Suppressor macrophage treated with lipopolysaccharide for 1 hour (primary cell): ENCODE measurements around the gene CDC14C.
"Not testable (repeated sequence)": the region's sequence is repeated elsewhere in the genome, so short reads cannot be mapped to it uniquely, and the experiment has no call there.

ENCODE experiments used
- DNase-seq, 3 donors: peaks; one replicate each; pipeline ENCODE4 v3.0.0-alpha.2; 2020 to 2022

CDC14C gene

DNA sequence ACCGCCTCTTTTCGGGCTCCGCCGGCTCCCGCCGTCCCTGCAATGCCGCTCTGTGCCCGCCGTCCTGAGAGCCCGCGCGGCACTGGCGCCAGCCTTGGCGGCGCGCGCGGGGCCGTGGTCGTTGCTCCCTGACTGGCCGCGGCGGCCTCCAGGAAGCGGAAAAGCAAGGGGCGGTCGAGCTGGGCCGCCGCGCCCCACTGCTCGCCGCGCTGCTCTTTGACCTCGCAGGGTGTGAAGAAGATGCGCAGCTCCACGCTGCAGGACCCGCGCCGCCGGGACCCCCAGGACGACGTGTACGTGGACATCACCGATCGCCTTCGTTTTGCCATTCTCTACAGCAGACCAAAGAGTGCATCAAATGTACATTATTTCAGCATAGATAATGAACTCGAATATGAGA is at the start of gene CDC14C:
TSS of gene CDC14C (plus strand) at position 115 of the 400 bp plus-strand sequence. CDS start at position 241, 126 bp downstream.
- DNase-seq = no peak

- peak; percentile 51 to 67 (median 66) for DNase-seq
Observed at GRCh38 chr7:48875045-48875916, 49.1 kb upstream of the CDC14C start.

DNA sequence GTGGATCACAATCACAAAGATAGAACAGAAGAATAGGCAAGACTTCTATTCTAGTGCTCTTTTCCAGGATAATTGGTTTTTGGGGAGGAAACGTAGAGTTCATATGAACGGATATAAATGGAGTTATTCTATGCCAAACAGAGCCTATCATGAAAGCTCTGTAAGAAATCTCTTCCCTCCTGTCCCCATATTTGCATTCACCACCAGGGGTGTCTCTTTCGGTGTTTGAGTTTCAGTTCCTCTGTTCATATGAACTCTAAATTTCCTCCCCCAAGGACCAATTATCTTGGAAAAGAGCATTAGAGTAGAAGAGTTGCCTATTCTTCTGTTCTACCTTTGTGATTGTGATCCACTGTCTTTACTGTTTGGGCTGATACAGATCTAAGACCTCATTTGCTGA is 48.3 kb upstream of the CDC14C start:
- peak in 1 of 3 donors; percentile 4 for DNase-seq

GRCh38 chr7:48880851-48881250 is 43.5 kb upstream of the CDC14C start:
- no peak for DNase-seq

- DNase-seq = no peak
Observed at GRCh38 chr7:48887500-48887899, 36.8 kb upstream of the CDC14C start.

DNA sequence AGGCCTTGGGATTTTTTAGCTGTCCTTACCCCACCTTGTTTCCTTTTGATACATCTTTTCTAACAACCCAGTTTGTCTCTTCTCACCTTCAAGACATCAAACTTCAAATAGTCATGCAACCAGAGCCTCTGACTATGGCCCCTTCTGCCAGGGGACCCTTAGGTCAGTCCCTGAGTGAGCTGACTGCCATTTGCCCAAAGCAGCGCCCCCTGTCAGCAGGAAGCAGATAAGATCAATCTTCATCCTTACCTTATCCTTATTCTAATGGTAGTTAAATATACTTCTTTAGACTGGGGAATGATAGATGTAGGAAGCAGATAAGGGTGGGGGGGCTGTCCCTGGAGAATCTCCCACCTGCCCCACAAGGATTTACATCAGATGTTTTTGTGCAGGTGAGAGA is 29.8 kb upstream of the CDC14C start:
- no peak for DNase-seq

DNA sequence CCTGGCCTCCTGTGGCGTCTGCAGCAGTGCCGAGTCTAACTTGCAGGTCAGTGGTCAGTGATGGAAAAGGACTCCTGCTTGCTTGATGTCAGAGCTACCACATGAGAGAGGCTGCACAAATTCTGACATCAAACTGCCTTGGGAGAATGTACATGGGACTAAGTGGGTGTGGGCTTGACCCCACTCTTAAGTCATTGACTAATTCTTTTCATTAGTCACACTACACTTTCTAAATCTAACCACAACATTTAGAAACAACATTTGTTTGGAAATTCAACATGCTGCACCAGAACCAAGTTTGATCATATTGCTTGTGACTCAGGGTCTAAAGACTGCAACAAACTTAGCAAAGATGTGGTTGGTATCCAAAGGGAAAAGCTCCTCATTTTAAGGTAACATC is 24.4 kb upstream of the CDC14C start:
- DNase-seq = peak; percentile 9 to 46 (median 16)

DNA sequence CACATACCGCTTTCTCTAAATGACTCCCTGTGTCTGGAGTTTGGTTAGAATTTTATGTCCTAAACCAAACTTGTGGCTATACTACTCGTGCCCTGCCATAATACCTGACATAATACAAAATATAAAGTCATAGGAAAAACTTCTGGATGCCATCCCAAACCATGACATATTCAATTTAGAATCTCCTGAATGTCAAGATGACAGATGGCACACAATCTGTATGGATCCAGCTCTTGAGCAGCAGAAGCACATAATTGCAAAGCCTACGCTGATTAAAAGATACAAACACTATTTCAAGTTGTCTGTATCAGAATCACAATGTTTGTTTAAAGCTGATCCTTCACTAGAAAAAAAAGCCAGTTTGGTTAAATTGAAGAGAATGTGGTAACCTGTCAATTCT is 22.4 kb upstream of the CDC14C start:
- DNase-seq = no peak

- DNase-seq = no peak
Observed at GRCh38 chr7:48904975-48905374, 19.4 kb upstream of the CDC14C start.

- DNase-seq = not testable (repeated sequence)
Observed at GRCh38 chr7:48905686-48906085, 18.7 kb upstream of the CDC14C start.

DNA sequence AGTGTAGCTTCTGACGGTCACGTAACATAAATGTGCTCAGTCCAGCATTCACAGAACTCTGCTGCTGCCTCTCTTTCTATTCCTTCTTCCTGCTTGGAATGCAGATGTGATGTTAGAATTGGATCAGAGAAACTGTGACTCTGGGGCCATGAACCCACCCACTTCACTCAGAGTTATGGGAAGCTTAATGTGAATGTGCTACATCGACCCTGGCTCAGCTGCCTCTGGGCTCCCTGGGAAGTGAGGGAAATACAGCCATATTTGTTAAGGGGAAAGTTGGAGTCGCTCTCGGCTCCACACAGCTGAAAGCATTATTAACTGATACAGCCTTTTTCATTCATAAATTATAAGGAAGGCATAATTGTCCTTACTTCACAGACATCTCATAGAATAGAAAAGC is 14.5 kb upstream of the CDC14C start:
- not testable (repeated sequence) for DNase-seq

GRCh38 chr7:48931481-48931880 is 7.1 kb downstream of the CDC14C start:
- no peak for DNase-seq

GRCh38 chr7:48932126-48932910 is 8.0 kb downstream of the CDC14C start:
- DNase-seq = no peak

- no peak for DNase-seq
Observed at GRCh38 chr7:48933549-48934085, 9.3 kb downstream of the CDC14C start.

- DNase-seq = no peak
Observed at GRCh38 chr7:48938539-48939295, 14.4 kb downstream of the CDC14C start.

- no peak for DNase-seq
Observed at GRCh38 chr7:48943279-48943990, 19.1 kb downstream of the CDC14C start.

GRCh38 chr7:48955916-48956315 is 31.6 kb downstream of the CDC14C start:
- no peak for DNase-seq

DNA sequence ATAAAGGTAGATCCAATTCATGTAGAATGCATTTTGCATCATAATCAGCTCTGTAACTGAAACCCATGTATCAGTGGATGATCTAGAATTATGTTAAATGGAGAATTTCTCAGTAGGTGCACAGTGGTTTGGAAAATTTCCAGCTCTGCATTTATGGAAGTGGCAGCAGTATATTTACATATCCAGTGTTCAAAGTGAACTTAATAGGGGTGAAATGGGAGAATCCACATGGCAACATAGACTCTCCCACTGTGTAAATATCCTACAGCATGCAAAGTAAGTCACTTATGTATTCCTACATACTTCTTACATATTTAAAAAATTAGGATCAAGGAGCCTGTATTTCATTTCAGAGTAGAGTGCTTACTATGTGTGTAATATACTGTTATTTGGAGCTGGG is 35.3 kb downstream of the CDC14C start:
- DNase-seq = no peak

GRCh38 chr7:48962821-48963505 is 38.6 kb downstream of the CDC14C start:
- no peak for DNase-seq

DNA sequence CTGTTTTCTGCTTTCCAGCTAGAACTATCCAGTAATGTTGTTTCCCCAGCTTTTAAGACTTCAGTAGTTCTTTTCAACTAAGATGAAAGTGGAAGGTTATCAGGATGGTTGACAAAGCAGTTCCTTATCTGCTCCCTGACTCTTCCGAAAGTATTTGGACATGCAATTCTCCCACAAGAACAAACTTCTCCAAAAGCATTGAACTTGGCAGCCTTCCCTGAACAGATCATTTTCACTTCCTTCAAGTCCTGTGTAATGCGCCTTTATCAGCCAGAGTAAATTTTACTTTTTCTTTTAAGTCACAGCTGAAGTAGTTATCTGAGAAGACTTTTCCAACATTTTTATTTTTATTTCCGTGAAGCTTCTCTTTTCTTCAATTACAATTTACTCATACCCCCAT is 39.7 kb downstream of the CDC14C start:
- DNase-seq = peak; percentile 74 to 84 (median 78)

- DNase-seq = no peak
Observed at GRCh38 chr7:48971173-48971572, 46.8 kb downstream of the CDC14C start.

DNA sequence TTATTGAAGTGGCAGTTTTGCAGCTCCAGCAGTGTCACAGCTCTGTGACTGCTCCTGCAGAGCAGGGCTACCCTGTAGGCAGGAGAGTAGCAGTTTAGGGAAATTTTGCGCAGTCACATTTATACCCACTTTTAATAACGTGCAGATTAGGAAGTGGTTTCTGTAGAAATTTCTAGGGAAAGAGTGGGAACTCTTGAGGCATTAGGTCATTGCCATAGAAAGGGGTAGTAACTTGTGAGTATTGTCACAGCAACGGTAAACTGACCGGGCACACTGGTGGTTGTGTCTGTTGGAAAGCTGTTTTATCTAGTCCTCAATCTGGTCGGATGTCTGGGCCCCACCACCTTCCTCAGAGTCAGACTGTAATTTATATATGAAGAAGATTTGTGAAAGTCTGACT is 51.9 kb downstream of the CDC14C start:
- DNase-seq = peak; percentile 43 to 72 (median 60)
